T47D (cell line): ENCODE data around the gene CENPU.

Experiments
- DNase-seq, 2 experiments: peaks; one replicate each; pipeline versions ENCODE4 v3.0.0 to v3.0.0-alpha.2; 2011 to 2012; ENCODE audit warnings: low read depth in 1 of 2, low spot score in 1 of 2
- JUND ChIP-seq: IDR thresholded peaks from 2 replicates; pipeline ENCODE4 v1.6.1; 2012; ENCODE audit warnings: low read depth
- in situ Hi-C: cut with HindIII; loops from 2 replicates; pipeline ENCODE4 v1.10.0; 2016; ENCODE audit warnings: low sequenced_read_pairs, low pct_unique_long_range_greater_than_20kb

The CENPU gene

DNA sequence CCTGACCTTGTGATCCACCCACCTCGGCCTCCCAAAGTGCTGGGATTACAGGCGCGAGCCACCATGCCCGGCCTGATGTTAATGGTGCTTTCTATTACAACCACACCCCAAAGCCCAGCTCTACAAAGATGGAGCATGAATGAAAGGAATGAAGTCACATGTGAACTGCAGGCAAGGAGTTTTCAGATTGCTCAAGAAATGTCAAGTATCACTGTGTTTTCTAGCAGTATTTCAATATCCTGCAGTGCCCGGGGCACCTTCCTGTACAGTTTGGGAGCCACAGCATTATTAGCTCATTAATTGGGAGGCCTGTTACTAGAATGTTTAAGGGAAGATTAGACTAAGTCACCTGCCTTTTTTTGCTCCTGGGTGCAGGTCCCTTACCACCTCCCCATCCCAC, 44.2 kb downstream of the CENPU start:
- no peak for DNase-seq
- TF ChIP-seq JUND = no peak
- in situ Hi-C loops = no loop called here

DNA sequence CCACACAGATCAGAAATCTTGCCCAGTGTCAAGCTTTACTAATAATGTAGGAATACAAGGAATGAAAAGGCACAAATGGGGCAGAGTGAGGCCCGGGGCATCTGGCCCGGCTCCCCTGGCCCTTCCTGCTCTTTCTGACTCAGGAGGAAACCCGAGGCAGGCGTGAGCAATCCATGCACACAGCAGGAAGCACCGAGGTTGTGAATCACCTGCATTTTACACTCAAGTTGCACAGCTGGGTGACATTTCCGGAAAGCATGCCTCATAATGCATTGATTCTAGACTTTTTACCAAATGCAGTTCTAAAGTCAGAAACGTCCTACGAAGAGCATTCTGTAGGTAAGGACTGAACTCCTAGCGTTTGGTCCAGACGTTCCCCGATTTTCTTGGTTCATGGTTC, 45.4 kb downstream of the CENPU start:
- in situ Hi-C loops = no loop called here
- no peak for DNase-seq
- no peak for TF ChIP-seq JUND

GRCh38 chr4:184688005-184688404, 45.9 kb downstream of the CENPU start:
- in situ Hi-C loops = no loop called here
- no peak for DNase-seq
- no peak for TF ChIP-seq JUND

- no peak for TF ChIP-seq JUND
- DNase-seq = no peak
- in situ Hi-C loops = no loop called here
These were observed 49.3 kb downstream of the CENPU start for GRCh38 chr4:184684491-184685189.

- TF ChIP-seq JUND = no peak
- in situ Hi-C loops = no loop called here
- DNase-seq = no peak
These were observed 52.0 kb downstream of the CENPU start for GRCh38 chr4:184681916-184682315.

GRCh38 chr4:184680698-184681097, 53.2 kb downstream of the CENPU start:
- TF ChIP-seq JUND = no peak
- in situ Hi-C loops = no loop called here
- DNase-seq = no peak

- TF ChIP-seq JUND = no peak
- in situ Hi-C loops = no loop called here
- DNase-seq = peak in 1 of 2 experiments; percentile 15
These were observed 57.9 kb downstream of the CENPU start for GRCh38 chr4:184675821-184676492.

GRCh38 chr4:184675018-184675417, 58.9 kb downstream of the CENPU start:
- in situ Hi-C loops = no loop called here
- DNase-seq = no peak
- no peak for TF ChIP-seq JUND

DNA sequence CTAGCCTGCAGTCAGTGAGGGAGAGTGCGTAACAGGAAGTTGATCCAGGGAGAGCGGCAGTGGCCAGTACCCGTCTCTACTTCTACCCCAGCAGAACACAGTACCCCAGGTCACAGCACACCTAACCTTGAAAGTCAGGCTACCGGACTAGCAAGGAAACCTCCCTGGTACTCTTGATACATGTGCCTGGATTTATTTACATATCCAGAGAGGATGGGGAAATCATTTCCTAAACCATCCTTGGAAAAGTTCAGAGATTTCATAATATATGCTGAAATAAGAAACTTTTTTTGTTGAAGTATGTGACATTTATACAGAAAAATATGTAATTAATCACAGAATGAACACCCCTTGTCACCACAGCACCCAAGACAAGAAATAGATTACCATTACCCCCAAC, 59.9 kb downstream of the CENPU start:
- in situ Hi-C loops = no loop called here
- TF ChIP-seq JUND = no peak
- DNase-seq = no peak

- no peak for DNase-seq
- in situ Hi-C loops = no loop called here
- no peak for TF ChIP-seq JUND
These were observed 61.2 kb downstream of the CENPU start for GRCh38 chr4:184672741-184673140.

- in situ Hi-C loops = no loop called here
- DNase-seq = no peak
- no peak for TF ChIP-seq JUND
These were observed 62.8 kb downstream of the CENPU start for GRCh38 chr4:184671101-184671500.

GRCh38 chr4:184669251-184669650, 64.6 kb downstream of the CENPU start:
- in situ Hi-C loops = no loop called here
- TF ChIP-seq JUND = no peak
- no peak for DNase-seq

- no peak for DNase-seq
- in situ Hi-C loops = no loop called here
- no peak for TF ChIP-seq JUND
These were observed 65.3 kb downstream of the CENPU start for GRCh38 chr4:184668511-184669114.
